MM.1S (cell line): ENCODE data around the gene SEMA3D.

ENCODE experiments used
- EZH2 ChIP-seq: fragments of 300-600 bp; sonication (generic); optimal IDR thresholded peaks from 2 replicates; pipeline ENCODE3; 2017; ENCODE audit warnings: low read depth, mild to moderate bottlenecking, antibody characterized with exemption, low read length, mixed read lengths
- EZH2phosphoT487 ChIP-seq: fragments of 300-600 bp; sonication (generic); IDR thresholded peaks from 2 replicates; pipeline ENCODE4 v1.6.1; 2018; ENCODE audit warnings: antibody characterized with exemption, low read length
- TF ChIP-seq, protein P1 (sequence below): fragments of 300-600 bp; sonication (generic); IDR thresholded peaks from 2 replicates; pipeline ENCODE4 v1.5.1; 2016; ENCODE audit warnings: antibody characterized with exemption, low read length, mixed read lengths

DNA sequence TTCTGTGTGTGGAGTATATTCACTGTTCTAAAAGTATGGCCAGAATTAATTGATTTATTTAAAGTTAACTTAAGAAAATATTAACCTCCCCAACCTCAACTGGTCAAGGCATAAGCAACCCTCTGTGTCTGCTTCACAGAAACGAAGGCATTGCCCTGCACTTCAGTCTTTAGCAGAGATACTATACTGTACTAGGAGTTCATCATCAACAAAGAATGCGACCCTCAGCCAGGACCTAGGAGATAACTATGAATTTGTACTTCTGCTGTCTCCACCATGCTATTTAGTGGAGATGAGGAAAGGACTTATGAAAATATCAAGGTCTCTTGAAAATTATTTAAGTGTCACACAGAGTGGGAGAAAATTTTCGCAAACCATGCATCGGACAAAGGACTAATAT is 35.7 kb upstream of the SEMA3D start:
- no peak for TF ChIP-seq EZH2
- TF ChIP-seq, protein P1, sequence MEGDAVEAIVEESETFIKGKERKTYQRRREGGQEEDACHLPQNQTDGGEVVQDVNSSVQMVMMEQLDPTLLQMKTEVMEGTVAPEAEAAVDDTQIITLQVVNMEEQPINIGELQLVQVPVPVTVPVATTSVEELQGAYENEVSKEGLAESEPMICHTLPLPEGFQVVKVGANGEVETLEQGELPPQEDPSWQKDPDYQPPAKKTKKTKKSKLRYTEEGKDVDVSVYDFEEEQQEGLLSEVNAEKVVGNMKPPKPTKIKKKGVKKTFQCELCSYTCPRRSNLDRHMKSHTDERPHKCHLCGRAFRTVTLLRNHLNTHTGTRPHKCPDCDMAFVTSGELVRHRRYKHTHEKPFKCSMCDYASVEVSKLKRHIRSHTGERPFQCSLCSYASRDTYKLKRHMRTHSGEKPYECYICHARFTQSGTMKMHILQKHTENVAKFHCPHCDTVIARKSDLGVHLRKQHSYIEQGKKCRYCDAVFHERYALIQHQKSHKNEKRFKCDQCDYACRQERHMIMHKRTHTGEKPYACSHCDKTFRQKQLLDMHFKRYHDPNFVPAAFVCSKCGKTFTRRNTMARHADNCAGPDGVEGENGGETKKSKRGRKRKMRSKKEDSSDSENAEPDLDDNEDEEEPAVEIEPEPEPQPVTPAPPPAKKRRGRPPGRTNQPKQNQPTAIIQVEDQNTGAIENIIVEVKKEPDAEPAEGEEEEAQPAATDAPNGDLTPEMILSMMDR, result no peak
- no peak for TF ChIP-seq EZH2phosphoT487
